SK-N-SH treated with all-trans-retinoic acid at 6 μM for 48 hours (cell line): ENCODE results near the gene TTC7B.

ENCODE experiments used
- PATZ1 ChIP-seq: fragments of 250-450 bp; sonication (Bioruptor Pico); IDR thresholded peaks from 2 replicates; pipeline ENCODE4 v1.8.0; 2020; ENCODE audit warnings: mild to moderate bottlenecking, moderate library complexity, borderline replicate concordance
- SNAI2 ChIP-seq: fragments of 250-450 bp; sonication (Bioruptor Pico); IDR thresholded peaks from 2 replicates; pipeline ENCODE4 v1.5.0; 2020; ENCODE audit warnings: mild to moderate bottlenecking, moderate library complexity
- ZFP30 ChIP-seq: fragments of 450-650 bp; formaldehyde crosslinking; IDR thresholded peaks from 2 replicates; pipeline ENCODE4 v1.5.0; 2022; ENCODE audit warnings: mild to moderate bottlenecking, moderate library complexity
- ZNF8 ChIP-seq: fragments of 450-650 bp; formaldehyde crosslinking; IDR thresholded peaks from 2 replicates; pipeline ENCODE4 v1.5.0; 2020; ENCODE audit warnings: mild to moderate bottlenecking, moderate library complexity

- TF ChIP-seq SNAI2 (CRISPR knock-in tag) (no peak), ZNF8 (CRISPR knock-in tag) (no peak), PATZ1 (CRISPR knock-in tag) (no peak), ZFP30 (CRISPR knock-in tag) (no peak)
Measured at GRCh38 chr14:90491911-90492531, 324.2 kb downstream of the TTC7B start.
